PC-3 (cell line): ENCODE results near the gene RRAGB.

Source experiments
- EZH2 ChIP-seq: fragments of 300-600 bp; sonication (generic); IDR thresholded peaks from one replicate; pipeline ENCODE4 v1.6.1; 2017; ENCODE audit warnings: antibody characterized with exemption, mild to moderate bottlenecking, low read length; ENCODE audit not compliant: unreplicated experiment
- EZH2phosphoT487 ChIP-seq: fragments of 300-600 bp; sonication (generic); IDR thresholded peaks from 2 replicates; pipeline ENCODE4 v1.6.1; 2018; ENCODE audit warnings: mild to moderate bottlenecking, antibody characterized with exemption, low read length, borderline replicate concordance
- TF ChIP-seq, protein P1 (sequence below): fragments of 300-600 bp; sonication (generic); conservative IDR thresholded peaks from 2 replicates; pipeline ENCODE4 v1.5.1; 2017; ENCODE audit warnings: antibody characterized with exemption, low read depth, mild to moderate bottlenecking, low read length

DNA sequence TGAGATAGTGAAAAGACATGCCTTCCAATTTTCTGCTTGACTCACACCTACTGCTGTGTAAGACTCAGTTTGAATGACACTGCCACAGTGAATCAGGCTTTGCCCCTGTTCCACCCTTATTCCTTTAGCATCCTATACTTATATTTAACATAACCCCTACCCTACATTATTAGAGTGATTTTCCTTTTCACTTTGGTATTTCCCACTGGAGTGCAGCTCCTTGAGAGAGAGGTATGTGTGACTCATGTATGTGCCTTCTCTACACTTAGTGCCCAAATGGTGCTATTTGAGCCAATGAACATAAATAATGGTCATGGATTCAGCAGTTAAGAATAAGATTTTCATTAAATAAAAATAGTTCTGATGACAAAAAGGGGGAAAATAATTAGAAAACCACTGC, 69.5 kb downstream of the RRAGB start:
- TF ChIP-seq, protein P1, sequence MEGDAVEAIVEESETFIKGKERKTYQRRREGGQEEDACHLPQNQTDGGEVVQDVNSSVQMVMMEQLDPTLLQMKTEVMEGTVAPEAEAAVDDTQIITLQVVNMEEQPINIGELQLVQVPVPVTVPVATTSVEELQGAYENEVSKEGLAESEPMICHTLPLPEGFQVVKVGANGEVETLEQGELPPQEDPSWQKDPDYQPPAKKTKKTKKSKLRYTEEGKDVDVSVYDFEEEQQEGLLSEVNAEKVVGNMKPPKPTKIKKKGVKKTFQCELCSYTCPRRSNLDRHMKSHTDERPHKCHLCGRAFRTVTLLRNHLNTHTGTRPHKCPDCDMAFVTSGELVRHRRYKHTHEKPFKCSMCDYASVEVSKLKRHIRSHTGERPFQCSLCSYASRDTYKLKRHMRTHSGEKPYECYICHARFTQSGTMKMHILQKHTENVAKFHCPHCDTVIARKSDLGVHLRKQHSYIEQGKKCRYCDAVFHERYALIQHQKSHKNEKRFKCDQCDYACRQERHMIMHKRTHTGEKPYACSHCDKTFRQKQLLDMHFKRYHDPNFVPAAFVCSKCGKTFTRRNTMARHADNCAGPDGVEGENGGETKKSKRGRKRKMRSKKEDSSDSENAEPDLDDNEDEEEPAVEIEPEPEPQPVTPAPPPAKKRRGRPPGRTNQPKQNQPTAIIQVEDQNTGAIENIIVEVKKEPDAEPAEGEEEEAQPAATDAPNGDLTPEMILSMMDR = no peak
- no peak for TF ChIP-seq EZH2
- TF ChIP-seq EZH2phosphoT487 = no peak
